Stomach (tissue), 4 donors: Measurements from ENCODE around the gene DOK5.

ENCODE experiments used
- CTCF ChIP-seq, 7 experiments: fragments of 450-650 bp in 4 of 7; fragments of 200-600 bp in 3 of 7; sonication (generic) in 3 of 7; IDR thresholded peaks; one replicate each; pipeline ENCODE4 v1.5.1; 2016 to 2019; ENCODE audit warnings: antibody characterized with exemption in 7 of 7, control low read depth in 2 of 7, mild to moderate bottlenecking in 1 of 7
- EP300 ChIP-seq: sonication (generic); formaldehyde crosslinking; IDR thresholded peaks from one replicate; pipeline ENCODE4 v1.6.1; 2017; ENCODE audit warnings: antibody characterized with exemption

- TF ChIP-seq EP300 (no peak), CTCF (IDR thresholded peaks at IDR 0.05) (no peak)
Observed at GRCh38 chr20:54554006-54554405, 78.6 kb downstream of the DOK5 start.
